Stimulated activated CD8-positive, alpha-beta memory T cell treated with anti-CD3 and anti-CD28 coated beads, Interleukin-7, amount 100 ng/mL, for 4 hours (primary cell): Measurements from ENCODE around the gene B3GALT6.
"Not testable (repeated sequence)": the region's sequence is repeated elsewhere in the genome, so short reads cannot be mapped to it uniquely, and the experiment has no call there.

Experiments used
- DNase-seq, 2 donors: peaks; one replicate each; pipeline ENCODE4 v3.0.0-alpha.2; 2020; ENCODE audit warnings: low read depth in 2 of 2

Gene B3GALT6

GRCh38 chr1:1232208-1232795, at the start of gene B3GALT6:
B3GALT6 (plus strand) TSS chr1:1232237; CDS start chr1:1232279, 42 bp downstream.
- no peak for DNase-seq

- no peak for DNase-seq
Observed at GRCh38 chr1:1182491-1183220, 49.4 kb upstream of the B3GALT6 start.

GRCh38 chr1:1183221-1183747, 48.8 kb upstream of the B3GALT6 start:
- no peak for DNase-seq

- no peak for DNase-seq
Observed at GRCh38 chr1:1183833-1184775, 47.9 kb upstream of the B3GALT6 start.

- DNase-seq = no peak
Observed at GRCh38 chr1:1185101-1185765, 46.8 kb upstream of the B3GALT6 start.

- DNase-seq = no peak
Observed at GRCh38 chr1:1187938-1188337, 44.1 kb upstream of the B3GALT6 start.

GRCh38 chr1:1189111-1189510, 42.9 kb upstream of the B3GALT6 start:
- DNase-seq = no peak

GRCh38 chr1:1191734-1192133, 40.3 kb upstream of the B3GALT6 start:
- DNase-seq = no peak

GRCh38 chr1:1194723-1195122, 37.3 kb upstream of the B3GALT6 start:
- DNase-seq = no peak

GRCh38 chr1:1195726-1196125, 36.3 kb upstream of the B3GALT6 start:
- DNase-seq = not testable (repeated sequence)

GRCh38 chr1:1196431-1197187, 35.4 kb upstream of the B3GALT6 start:
- no peak for DNase-seq

GRCh38 chr1:1197188-1197500, 34.9 kb upstream of the B3GALT6 start:
- DNase-seq = no peak

- no peak for DNase-seq
Observed at GRCh38 chr1:1197551-1198422, 34.2 kb upstream of the B3GALT6 start.

GRCh38 chr1:1198423-1199140, 33.5 kb upstream of the B3GALT6 start:
- DNase-seq = no peak

GRCh38 chr1:1199141-1199960, 32.7 kb upstream of the B3GALT6 start:
- DNase-seq = no peak

GRCh38 chr1:1199961-1200875, 31.8 kb upstream of the B3GALT6 start:
- DNase-seq = no peak
